Activated CD4-positive, CD25-positive, alpha-beta regulatory T cell (primary cell): ENCODE results near the gene KIF5C.
A peak's percentile ranks its signal among the peaks of the same experiment; 100 is the strongest.

Source experiments
- DNase-seq, 4 experiments: peaks; one replicate each; lab custom pipeline; 2025; lab: John Stamatoyannopoulos, UW

Gene KIF5C

GRCh38 chr2:148926291-148926961, 51.4 kb downstream of the KIF5C start:
- peak in 2 of 4 experiments; percentile 5 to 15 for DNase-seq

DNA sequence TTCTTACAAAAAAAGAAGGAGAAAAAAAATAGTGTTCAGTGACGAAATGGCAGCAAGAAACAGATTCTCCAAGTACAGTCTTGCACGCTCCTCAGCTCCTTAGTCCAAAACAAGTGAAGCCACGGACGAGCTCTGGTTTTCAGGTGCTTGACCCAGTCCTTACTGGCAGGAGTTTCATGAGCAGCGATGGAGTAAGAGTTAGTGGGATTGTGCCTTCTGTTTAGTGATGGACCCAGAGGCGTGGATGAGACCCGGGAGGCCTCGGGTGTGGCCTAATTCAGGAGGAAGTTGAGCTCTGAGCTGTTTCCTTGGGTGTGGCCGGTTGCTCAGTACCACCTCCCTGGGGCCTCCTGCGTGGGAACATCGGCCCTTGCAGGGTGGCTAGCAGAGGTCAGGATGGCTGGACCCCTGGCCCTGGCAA, 52.0 kb downstream of the KIF5C start:
- DNase-seq, result no peak

DNA sequence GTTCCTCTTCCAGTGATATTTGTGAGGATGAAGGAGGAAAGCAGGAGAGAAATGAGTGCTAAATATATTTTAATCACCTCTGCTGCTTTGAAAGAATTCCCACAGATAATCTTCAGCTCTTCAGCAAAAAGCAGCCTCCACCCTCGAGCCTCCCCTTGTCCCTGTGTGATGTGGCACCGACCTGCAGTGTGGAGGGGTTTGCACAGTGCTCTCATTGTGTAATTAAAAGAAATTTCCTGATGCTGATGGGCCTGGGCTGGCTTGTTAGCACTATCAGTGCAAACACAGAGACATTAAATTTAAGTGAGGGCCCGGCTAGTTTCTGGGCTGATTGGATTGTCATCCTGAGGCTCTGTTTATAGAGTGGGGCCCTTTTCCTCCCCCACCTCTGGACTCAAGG, 53.4 kb downstream of the KIF5C start:
- no peak for DNase-seq

- no peak for DNase-seq
Observed at GRCh38 chr2:148930046-148930775, 55.2 kb downstream of the KIF5C start.

DNA sequence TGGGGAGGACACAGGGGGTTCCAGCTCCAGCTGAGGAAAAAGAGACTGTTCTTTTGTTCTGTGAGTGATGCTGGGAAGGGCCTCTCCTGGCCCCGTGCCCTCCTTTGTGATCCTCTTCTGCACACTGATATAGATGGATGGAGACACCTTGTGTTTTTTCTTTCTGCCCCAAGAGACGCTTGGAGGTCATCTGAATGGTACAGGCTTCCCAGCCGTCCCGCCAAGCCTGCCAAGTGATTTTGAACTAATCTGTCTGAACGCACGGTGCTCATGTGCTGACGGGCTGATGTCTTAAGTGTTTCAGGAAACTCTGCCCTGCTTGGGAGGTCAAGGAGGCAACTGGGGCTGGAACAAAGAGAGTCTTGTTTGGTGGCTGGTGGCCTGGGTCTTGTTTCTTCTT, 57.5 kb downstream of the KIF5C start:
- DNase-seq, result no peak

GRCh38 chr2:148933456-148933855, 58.4 kb downstream of the KIF5C start:
- no peak for DNase-seq

GRCh38 chr2:148935791-148936190, 60.8 kb downstream of the KIF5C start:
- DNase-seq, result no peak

DNA sequence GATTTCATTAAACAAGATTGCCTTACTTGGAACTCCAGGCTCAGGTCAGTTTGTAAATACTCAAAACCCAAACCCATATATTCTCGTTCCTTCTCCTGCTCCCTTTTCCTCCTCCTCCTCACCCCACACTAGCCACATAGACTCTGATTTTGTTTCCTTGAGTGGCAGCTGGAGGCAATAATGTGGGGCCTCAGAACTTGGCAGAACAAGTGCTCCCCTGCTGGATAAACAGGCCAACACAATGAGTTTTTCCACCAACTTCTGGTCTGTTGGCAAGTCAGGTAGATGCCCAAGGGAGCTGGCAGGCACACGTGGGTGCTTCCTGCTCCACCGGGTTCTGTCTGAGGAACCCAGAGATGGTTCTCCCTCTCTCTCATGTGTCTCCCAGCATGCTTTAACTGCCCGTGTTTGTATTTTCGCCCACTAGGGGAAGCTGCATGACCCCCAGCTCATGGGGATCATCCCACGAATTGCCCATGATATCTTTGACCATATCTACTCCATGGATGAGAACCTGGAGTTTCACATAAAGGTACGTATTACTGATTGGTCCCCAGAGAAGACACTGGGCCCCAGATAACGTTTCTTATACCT, 61.9 kb downstream of the KIF5C start:
- no peak for DNase-seq

DNA sequence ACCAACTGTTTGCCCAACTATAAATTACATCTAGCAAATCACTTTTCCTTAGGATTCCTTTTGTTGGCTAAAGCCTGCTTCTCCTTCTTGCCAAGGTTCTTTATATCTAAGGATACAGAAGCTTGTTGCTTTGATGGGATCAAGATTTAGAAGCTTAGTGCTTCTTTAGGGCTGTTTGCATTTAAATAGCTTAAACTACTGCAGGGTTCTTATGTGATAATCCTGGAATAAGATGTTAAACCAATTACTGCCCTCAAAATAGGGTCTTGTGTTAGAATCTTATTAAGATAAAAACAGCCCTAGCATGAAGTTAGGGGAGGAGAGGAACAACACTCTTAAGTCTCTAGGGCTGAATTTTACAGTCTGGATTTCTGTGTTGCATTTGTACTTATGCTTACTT, 64.2 kb downstream of the KIF5C start:
- DNase-seq, result no peak

DNA sequence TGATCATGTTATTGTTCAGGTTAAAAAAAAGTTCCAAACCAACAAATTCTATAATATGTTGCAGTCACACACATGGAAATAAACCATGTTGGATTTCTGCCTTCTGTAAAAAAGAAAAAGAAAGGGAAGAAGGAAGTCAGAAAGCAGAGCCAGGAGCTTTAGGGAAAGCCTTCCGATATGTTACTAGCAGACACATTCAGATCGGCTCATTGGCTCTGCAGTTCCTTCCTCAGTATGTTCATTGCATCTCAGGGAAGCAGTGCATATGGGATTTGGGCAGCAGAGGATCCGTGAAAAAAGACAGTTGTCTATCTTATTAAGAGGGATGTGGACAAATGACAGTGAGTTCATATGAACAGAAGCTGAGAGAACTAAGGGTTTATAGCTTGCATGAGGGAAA, 68.1 kb downstream of the KIF5C start:
- no peak for DNase-seq

- no peak for DNase-seq
Observed at GRCh38 chr2:148944536-148944935, 69.5 kb downstream of the KIF5C start.

GRCh38 chr2:148947299-148947698, 72.3 kb downstream of the KIF5C start:
- no peak for DNase-seq

GRCh38 chr2:148948868-148949267, 73.8 kb downstream of the KIF5C start:
- no peak for DNase-seq

- no peak for DNase-seq
Observed at GRCh38 chr2:148949348-148949747, 74.3 kb downstream of the KIF5C start.

DNA sequence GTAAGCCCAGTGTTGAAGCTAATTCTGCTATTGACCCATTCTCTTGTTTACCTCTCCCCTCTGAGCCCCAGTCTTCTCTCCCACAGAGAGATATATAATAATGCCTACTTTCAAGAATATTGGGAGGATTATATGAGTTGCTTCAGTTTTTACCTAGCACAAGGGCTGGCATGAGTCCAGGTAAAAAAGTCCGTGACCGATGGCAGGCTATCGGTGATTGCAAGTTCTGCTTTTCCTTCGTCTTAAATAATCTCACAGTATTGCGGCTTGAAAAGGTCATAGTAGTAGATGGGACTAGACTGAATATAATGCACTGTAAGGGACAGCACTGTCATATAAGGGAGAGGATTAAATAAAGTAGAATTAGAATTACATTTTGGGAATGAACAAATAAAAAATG, 77.6 kb downstream of the KIF5C start:
- DNase-seq, result no peak

- no peak for DNase-seq
Observed at GRCh38 chr2:148953426-148953825, 78.4 kb downstream of the KIF5C start.

- no peak for DNase-seq
Observed at GRCh38 chr2:148954536-148954935, 79.5 kb downstream of the KIF5C start.

GRCh38 chr2:148955798-148956197, 80.8 kb downstream of the KIF5C start:
- no peak for DNase-seq

DNA sequence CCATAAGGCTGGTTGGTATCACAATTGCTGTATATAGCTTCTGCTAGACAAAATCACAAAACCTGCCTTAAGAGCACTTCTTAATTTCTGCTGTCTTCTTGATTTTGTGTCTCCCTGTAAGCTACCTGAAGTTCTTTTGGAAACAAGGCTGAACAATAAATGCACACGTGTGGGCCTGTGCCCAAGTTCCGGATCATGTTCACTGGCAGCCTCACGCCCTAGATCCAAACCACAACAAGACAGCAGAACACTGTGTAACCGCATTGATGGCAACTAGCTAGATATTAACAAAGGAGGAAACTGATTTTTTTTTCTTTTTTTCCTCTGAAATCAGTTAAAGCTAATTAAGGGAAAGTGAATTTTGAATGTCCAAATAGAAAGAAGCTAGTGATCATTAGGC, 82.0 kb downstream of the KIF5C start:
- no peak for DNase-seq

DNA sequence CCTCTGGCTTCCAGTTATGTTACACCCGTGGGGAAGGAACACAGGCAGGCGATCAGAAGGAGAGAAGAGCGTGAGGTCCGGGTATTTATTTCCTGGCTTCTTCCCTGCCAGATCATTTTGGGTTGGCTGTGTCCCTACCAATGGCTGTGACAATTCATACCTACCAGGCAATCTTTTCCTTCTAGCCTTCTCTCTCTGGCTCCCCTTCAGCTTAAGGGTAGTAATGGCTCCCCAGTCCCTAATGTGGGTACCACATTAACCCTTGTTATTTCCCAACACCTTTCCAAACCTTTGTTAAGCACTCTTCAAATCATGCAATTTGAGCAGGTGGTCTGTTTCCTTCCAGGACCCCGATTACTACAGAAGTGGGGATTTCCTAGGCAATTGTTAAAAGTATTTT, 84.7 kb downstream of the KIF5C start:
- no peak for DNase-seq

DNA sequence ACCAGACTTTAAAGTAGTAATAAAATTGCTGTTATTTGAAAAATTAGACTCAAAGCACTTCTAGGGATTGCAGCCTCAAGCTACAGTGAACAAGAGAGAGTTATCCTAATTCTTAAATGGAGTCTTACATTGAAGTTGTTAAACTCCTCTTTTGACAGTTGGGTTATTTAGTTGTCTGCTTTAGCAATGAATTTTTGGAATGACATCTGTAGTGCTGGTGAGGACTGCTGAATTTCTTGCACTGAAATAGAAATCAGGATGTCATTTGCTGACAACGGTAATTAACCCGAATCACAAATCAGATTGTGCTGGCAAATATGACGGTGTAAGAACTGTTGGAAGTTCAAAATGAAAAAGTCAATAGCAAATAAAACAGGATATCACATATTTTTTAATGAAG, 85.5 kb downstream of the KIF5C start:
- no peak for DNase-seq

- no peak for DNase-seq
Observed at GRCh38 chr2:148963461-148963860, 88.4 kb downstream of the KIF5C start.
